SK-N-SH (cell line): ENCODE measurements around the gene SLC9A7. TPM values are rescaled to one million over a fixed set of nuclear protein-coding genes. Genes with fewer than 3 reads are reported as not detected.

Experiments used
- CTCF ChIA-PET: fragments of 300-600, 350-600 bp; formaldehyde crosslinking; extraction: SDS; loops from one replicate; lab custom pipeline; 2021; lab: Yijun Ruan, JAX
- POLR2A ChIA-PET: fragments of 350-600 bp; sonication (Branson Sonifier 250); formaldehyde crosslinking; extraction: SDS; loops from one replicate; lab custom pipeline; 2020; ENCODE audit warnings: antibody characterized with exemption, inconsistent platforms; lab: Yijun Ruan, JAX
- DNase-seq: peaks from one replicate; pipeline ENCODE4 v3.0.0; 2012
- H2AFZ ChIP-seq: fragments of 200-600 bp; sonication (generic); 2 replicates; pipeline ENCODE4 v1.8.1; 2016; ENCODE audit warnings: antibody characterized with exemption, mild to moderate bottlenecking, low read depth
- H3F3A ChIP-seq: fragments of 200-600 bp; sonication (generic); replicated peaks from 2 replicates; pipeline ENCODE3; 2016; ENCODE audit warnings: antibody characterized with exemption, mild to moderate bottlenecking; ENCODE audit not compliant: insufficient read depth
- H3K27ac ChIP-seq, 2 experiments: fragments of 200-500 bp in 1 of 2; fragments of 200-600 bp in 1 of 2; sonication (Bioruptor generic) in 1 of 2; sonication (generic), shearing (Covaris generic) in 1 of 2; 2 replicates each; pipeline versions ENCODE4 v1.5.1 to v1.6.1; 2014 to 2016; ENCODE audit warnings: low read depth in 2 of 2, inconsistent platforms in 1 of 2, low read length in 1 of 2, mild to moderate bottlenecking in 1 of 2, mixed read lengths in 1 of 2
- H3K27me3 ChIP-seq: fragments of 200-600 bp; sonication (generic), shearing (Covaris generic); 2 replicates; pipeline ENCODE4 v1.6.1; 2016; ENCODE audit warnings: mixed run types; ENCODE audit not compliant: insufficient read depth
- H3K36me3 ChIP-seq, 2 experiments: fragments of 200-500 bp in 1 of 2; fragments of 200-600 bp in 1 of 2; sonication (Bioruptor generic) in 1 of 2; sonication (generic) in 1 of 2; replicated peaks in 1 of 2; 2 replicates each; pipeline versions ENCODE3 to v1.5.1; 2014 to 2016; ENCODE audit warnings: low read length in 1 of 2, mild to moderate bottlenecking in 1 of 2; ENCODE audit not compliant: insufficient read depth in 2 of 2, control insufficient read depth in 1 of 2
- H3K4me1 ChIP-seq, 2 experiments: fragments of 200-500 bp in 1 of 2; fragments of 200-600 bp in 1 of 2; sonication (Bioruptor generic) in 1 of 2; sonication (generic), shearing (Covaris generic) in 1 of 2; 2 replicates each; pipeline versions ENCODE4 v1.5.1 to v1.6.1; 2014 to 2016; ENCODE audit warnings: low read depth in 1 of 2, low read length in 1 of 2, mixed run types in 1 of 2; ENCODE audit not compliant: insufficient read depth in 2 of 2, control insufficient read depth in 1 of 2
- H3K4me2 ChIP-seq: fragments of 200-600 bp; sonication (generic), shearing (Covaris generic); 2 replicates; pipeline ENCODE4 v1.6.1; 2017; ENCODE audit warnings: mixed run types
- H3K4me3 ChIP-seq, 2 experiments: fragments of 200-500 bp in 1 of 2; fragments of 200-600 bp in 1 of 2; sonication (Bioruptor generic) in 1 of 2; sonication (generic), shearing (Covaris generic) in 1 of 2; 2 replicates each; pipeline versions ENCODE4 v1.5.1 to v1.8.1; 2014 to 2016; ENCODE audit warnings: low read depth in 2 of 2, inconsistent platforms in 1 of 2, low read length in 1 of 2, mild to moderate bottlenecking in 1 of 2, mixed read lengths in 1 of 2, moderate library complexity in 1 of 2
- H3K79me2 ChIP-seq: fragments of 200-600 bp; sonication (generic); 2 replicates; pipeline ENCODE4 v1.8.1; 2017; ENCODE audit warnings: mild to moderate bottlenecking; ENCODE audit not compliant: insufficient read depth
- H3K9ac ChIP-seq: fragments of 200-600 bp; sonication (generic); 2 replicates; pipeline ENCODE4 v1.6.1; 2017; ENCODE audit warnings: mixed run types
- H3K9me2 ChIP-seq: fragments of 200-600 bp; sonication (generic); 2 replicates; pipeline ENCODE4 v1.6.1; 2017; ENCODE audit warnings: mixed run types
- H3K9me3 ChIP-seq: fragments of 200-600 bp; sonication (generic); 2 replicates; pipeline ENCODE4 v1.6.1; 2017; ENCODE audit warnings: mixed run types, mild to moderate bottlenecking, moderate library complexity
- H4K20me1 ChIP-seq: fragments of 200-600 bp; sonication (generic); 2 replicates; pipeline ENCODE4 v1.6.1; 2017; ENCODE audit warnings: mild to moderate bottlenecking, mixed run types; ENCODE audit not compliant: insufficient read depth
- EP300 ChIP-seq, 2 experiments: IDR thresholded peaks; 2 replicates each; pipeline versions ENCODE4 v1.4.0 to v1.6.1; 2012; ENCODE audit warnings: borderline replicate concordance in 1 of 2, low read depth in 1 of 2, low read length in 1 of 2
- FOSL2 ChIP-seq: IDR thresholded peaks from 2 replicates; pipeline ENCODE4 v1.4.0; 2012; ENCODE audit warnings: low read depth, mild to moderate bottlenecking, moderate library complexity, borderline replicate concordance
- FOXM1 ChIP-seq: IDR thresholded peaks from 2 replicates; pipeline ENCODE4 v1.4.0; 2012; ENCODE audit warnings: low read depth, mild to moderate bottlenecking
- GABPA ChIP-seq: IDR thresholded peaks from 2 replicates; pipeline ENCODE4 v1.4.0; 2012; ENCODE audit warnings: low read depth, mild to moderate bottlenecking
- MXI1 ChIP-seq: IDR thresholded peaks from 2 replicates; pipeline ENCODE4 v1.6.1; 2012; ENCODE audit warnings: mild to moderate bottlenecking, low read depth, low read length, improper control_type of control experiment
- RAD21 ChIP-seq: IDR thresholded peaks from 2 replicates; pipeline ENCODE4 v1.6.1; 2012; ENCODE audit warnings: mild to moderate bottlenecking, low read length
- RFX5 ChIP-seq: IDR thresholded peaks from 2 replicates; pipeline ENCODE4 v1.6.1; 2012; ENCODE audit warnings: mild to moderate bottlenecking, improper control_type of control experiment, low read length
- RXRA ChIP-seq: IDR thresholded peaks from 2 replicates; pipeline ENCODE4 v1.4.0; 2012; ENCODE audit warnings: low read depth, mild to moderate bottlenecking, borderline replicate concordance
- SIN3A ChIP-seq: IDR thresholded peaks from 2 replicates; pipeline ENCODE4 v1.6.1; 2012; ENCODE audit warnings: low read depth, mild to moderate bottlenecking, low read length, moderate library complexity, borderline replicate concordance
- TAF1 ChIP-seq: IDR thresholded peaks from 2 replicates; pipeline ENCODE4 v1.6.1; 2012; ENCODE audit warnings: low read depth, mild to moderate bottlenecking, low read length, moderate library complexity, borderline replicate concordance
- TCF12 ChIP-seq: IDR thresholded peaks from 2 replicates; pipeline ENCODE4 v1.4.0; 2012
- TEAD4 ChIP-seq: IDR thresholded peaks from 2 replicates; pipeline ENCODE4 v1.4.0; 2012; ENCODE audit warnings: mild to moderate bottlenecking, borderline replicate concordance; ENCODE audit not compliant: insufficient read depth
- WGBS: methylation state at CpG from one replicate; pipeline ENCODE4 v1.1.6; 2017; ENCODE audit warnings: low lambda C conversion rate; 5-methylcytosine and 5-hydroxymethylcytosine counted together
- polyA plus RNA-seq, 3 experiments: library from polyadenylated mRNA; depleted of rRNA; stranded (reverse); fragments of >200 nt; gene quantifications; 2 replicates each; pipeline ENCODE4 v1.2.3, GENCODE V29; 2012
- TF ChIP-seq, protein P1 (sequence below): fragments of 150-350 bp; IDR thresholded peaks from 2 replicates; pipeline ENCODE4 v1.6.1; 2017; ENCODE audit warnings: antibody characterized with exemption, low read length, low read depth, borderline replicate concordance
- TF ChIP-seq, protein P2 (sequence below): IDR thresholded peaks from 2 replicates; pipeline ENCODE4; 2012
- TF ChIP-seq, protein P3 (sequence below): IDR thresholded peaks from 2 replicates; pipeline ENCODE4 v1.4.0; 2012; ENCODE audit warnings: low read depth, borderline replicate concordance

The SLC9A7 gene
- polyA plus RNA-seq, 1 of the 3 experiments (the other 2 are of a cell fraction): 10.5 TPM

DNA sequence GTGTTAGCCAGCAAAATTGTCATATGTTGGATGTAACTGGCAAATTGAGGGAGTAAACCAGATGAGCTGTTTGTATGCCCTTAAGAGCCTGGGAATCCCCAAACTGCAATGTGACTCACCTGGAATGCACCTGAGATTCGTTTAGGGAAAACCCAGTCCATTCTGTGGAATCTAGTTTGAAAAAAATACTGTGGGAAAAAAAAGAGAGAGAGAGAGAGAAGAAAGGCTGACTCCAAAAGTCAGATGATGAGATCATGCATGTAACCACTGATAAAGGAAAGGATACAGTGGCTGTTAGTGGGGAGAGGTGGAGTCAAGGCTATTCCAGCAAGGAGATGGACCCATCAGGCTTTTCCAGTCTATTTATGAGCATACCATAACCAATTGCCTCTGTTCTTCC is 48.5 kb downstream of the SLC9A7 start:
- H3K79me2 ChIP-seq: no peaks in the 10 kb centered on the region
- no peaks in the 10 kb centered on the region for H3K36me3 ChIP-seq
- H3K27me3 ChIP-seq: no peaks in the 10 kb centered on the region; the same call in 1 of the 2 replicates
- no peak overlapping the region for H3K4me3 ChIP-seq
- ChIA-PET POLR2A (no interaction called here), CTCF (no interaction called here)
- TF ChIP-seq TEAD4: no peak
- TF ChIP-seq RFX5: no peak
- no peak for TF ChIP-seq RXRA
- no peak for TF ChIP-seq SIN3A
- TF ChIP-seq, protein P1, sequence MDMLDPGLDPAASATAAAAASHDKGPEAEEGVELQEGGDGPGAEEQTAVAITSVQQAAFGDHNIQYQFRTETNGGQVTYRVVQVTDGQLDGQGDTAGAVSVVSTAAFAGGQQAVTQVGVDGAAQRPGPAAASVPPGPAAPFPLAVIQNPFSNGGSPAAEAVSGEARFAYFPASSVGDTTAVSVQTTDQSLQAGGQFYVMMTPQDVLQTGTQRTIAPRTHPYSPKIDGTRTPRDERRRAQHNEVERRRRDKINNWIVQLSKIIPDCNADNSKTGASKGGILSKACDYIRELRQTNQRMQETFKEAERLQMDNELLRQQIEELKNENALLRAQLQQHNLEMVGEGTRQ: no peak
- TF ChIP-seq MXI1: no peak
- no peak for TF ChIP-seq EP300 (IDR thresholded peaks at IDR 0.05; ENCODE audit: borderline replicate concordance in 1 of 2, low read depth in 1 of 2, low read length in 1 of 2)
- TF ChIP-seq RAD21: no peak
- TF ChIP-seq GABPA: no peak
- TF ChIP-seq FOSL2: no peak
- TF ChIP-seq, protein P2, sequence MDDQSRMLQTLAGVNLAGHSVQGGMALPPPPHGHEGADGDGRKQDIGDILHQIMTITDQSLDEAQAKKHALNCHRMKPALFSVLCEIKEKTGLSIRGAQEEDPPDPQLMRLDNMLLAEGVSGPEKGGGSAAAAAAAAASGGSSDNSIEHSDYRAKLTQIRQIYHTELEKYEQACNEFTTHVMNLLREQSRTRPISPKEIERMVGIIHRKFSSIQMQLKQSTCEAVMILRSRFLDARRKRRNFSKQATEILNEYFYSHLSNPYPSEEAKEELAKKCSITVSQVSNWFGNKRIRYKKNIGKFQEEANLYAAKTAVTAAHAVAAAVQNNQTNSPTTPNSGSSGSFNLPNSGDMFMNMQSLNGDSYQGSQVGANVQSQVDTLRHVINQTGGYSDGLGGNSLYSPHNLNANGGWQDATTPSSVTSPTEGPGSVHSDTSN: no peak
- TF ChIP-seq FOXM1: no peak
- TF ChIP-seq TCF12: no peak
- TF ChIP-seq, protein P3, sequence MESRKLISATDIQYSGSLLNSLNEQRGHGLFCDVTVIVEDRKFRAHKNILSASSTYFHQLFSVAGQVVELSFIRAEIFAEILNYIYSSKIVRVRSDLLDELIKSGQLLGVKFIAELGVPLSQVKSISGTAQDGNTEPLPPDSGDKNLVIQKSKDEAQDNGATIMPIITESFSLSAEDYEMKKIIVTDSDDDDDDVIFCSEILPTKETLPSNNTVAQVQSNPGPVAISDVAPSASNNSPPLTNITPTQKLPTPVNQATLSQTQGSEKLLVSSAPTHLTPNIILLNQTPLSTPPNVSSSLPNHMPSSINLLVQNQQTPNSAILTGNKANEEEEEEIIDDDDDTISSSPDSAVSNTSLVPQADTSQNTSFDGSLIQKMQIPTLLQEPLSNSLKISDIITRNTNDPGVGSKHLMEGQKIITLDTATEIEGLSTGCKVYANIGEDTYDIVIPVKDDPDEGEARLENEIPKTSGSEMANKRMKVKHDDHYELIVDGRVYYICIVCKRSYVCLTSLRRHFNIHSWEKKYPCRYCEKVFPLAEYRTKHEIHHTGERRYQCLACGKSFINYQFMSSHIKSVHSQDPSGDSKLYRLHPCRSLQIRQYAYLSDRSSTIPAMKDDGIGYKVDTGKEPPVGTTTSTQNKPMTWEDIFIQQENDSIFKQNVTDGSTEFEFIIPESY: no peak
- TF ChIP-seq TAF1: no peak
- no peaks in the 10 kb centered on the region for H3K9me3 ChIP-seq
- DNase-seq: no peak
- no peak overlapping the region for H2AFZ ChIP-seq
- H3K9me2 ChIP-seq: no peaks in the 10 kb centered on the region
- H3K27ac ChIP-seq: no peak overlapping the region
- H3K9ac ChIP-seq: no peak overlapping the region
- H4K20me1 ChIP-seq: no peaks in the 10 kb centered on the region
- no peaks in the 10 kb centered on the region for H3F3A ChIP-seq
- WGBS: 4% methylated on average over 1 of the region's 1 CpG
- H3K4me2 ChIP-seq: no peak overlapping the region
- H3K4me1 ChIP-seq: peaks cover 0 to 3% of the 10 kb centered on the region in 2 experiments; a peak in 1 of 4 replicates
